Measurements from ENCODE around the gene NAV2. TPM values are rescaled to one million over a fixed set of nuclear protein-coding genes. Genes with fewer than 3 reads are reported as not detected.

Gene NAV2
- total RNA-seq, 1 donor from 2014 or later: 6.8 TPM

DNA sequence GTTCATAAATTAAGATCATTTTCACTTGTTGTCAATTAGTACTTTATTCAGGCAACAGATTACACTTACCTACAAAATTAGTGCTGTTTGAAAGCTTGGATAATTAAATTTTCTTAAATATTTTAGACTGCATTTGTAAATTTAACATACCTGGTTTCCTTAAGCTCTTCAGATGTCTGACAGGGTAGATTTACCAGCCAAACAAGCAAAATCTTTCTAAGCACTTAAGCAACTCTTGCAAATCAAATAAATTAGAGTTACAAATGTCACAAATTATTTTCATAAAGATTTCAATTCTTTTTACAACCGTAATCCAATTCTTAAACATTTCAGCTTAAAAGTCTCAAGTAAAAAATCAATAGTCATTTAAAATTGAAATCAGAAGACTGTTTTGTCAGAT, 317.8 kb downstream of the NAV2 start:
- no peak for DNase-seq

DNA sequence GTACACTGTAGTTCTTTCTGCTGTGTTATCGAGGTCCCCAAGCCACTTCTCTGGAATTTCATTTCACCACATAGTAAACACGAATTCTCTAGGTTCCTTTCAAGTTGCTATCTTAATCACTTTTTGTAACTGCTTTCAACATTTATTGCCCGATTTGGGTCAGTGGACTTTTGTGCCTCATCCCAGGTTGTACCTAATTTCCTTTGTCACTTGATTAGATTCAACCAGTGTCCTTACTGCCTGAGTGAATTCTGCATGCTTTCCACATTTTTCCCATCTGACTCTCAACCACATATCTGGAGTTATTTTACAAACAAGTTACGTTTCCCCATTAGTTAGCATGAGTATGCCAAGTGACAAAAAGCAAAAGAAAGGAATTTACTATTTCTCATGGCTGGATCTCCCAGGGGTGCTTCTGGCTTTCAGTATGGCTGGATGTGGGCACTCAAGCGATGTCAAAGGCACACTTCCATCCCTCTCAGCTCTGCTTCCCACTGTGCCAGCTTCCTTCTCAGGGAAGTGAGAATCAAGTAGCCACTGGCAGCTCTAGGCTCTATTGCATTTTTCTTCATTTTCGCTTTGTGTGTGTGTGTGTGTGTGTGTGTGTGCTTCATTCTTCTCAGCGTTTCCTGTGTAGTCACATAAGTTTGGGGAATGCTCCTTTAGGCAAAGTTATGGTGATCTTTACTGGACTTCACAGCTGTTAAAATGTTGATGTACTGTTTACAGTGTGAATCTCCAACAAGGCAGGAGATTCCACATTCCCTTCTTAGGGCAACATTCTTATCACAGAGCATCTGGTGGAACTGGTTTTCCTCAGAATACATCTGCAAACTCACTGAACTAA, 318.7 kb downstream of the NAV2 start:
- peak; percentile 51 for DNase-seq

DNA sequence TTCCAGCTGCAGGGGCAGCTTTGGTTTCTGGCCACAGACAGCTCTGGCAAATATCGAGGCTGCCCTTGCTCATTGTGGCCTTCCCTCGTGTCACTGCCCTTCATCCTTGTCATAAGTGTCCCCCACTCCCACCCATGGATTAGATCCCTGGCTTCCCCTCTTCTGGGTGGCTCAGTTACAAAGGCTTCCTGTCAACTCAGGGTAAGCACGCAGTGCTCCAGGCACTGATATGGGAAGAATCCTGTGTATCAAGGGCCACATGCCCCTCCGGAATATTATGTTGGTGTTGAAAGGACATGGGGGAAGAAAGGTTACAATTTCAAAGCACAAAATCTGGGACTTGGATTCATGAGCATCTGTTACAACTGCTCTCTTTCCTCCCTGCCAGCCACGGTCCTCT, 319.5 kb downstream of the NAV2 start:
- no peak for DNase-seq

DNA sequence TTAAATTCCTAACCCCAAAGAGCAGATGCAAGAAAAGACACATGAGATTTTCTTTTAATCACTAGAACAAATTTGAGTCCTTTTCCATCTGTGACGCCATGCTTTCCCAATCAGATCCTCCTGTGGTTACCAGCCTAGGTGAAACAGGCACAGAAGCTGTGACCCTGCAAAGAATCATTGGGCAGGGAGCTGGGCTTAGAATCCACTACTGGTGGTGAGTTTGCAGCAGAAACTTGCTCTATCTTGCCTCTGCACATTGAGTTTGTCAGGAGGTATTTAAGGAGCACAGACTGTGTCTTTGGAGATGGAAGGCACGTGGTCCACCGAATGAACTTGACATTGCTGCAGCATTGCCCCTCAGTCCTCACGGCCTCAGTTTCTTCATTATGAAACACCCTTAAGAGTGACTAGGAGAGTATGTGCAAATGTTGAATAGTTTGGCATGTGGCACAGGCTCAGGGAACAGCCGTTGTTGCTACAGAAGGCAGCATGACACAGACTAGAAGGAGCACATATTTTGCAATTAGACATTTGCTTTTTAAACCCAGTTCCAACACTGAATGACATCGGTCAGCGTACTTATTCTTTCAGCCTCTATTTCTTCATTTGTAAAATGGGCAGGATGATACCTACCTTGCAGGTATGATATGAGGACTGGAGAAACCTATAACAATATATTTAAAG, 320.1 kb downstream of the NAV2 start:
- no peak for DNase-seq

DNA sequence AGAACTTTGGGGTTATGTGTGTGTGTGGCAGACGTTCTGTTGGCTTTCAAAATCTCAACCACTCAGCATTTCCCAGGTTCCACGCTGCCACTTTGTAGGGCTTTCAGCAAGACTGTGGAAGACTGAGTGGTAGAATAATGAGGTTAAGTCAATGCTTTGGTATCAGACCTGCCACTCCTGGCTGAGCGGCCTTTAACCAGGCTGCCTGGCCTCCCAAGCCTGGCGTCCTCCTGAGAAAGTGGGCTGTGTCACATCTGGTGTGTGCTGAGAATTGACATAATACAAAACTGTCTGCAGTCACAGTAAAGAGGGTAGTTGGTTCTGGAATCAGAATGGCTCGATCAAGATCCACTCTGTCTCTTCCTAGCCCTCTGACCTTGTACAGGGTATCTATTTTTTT, 321.2 kb downstream of the NAV2 start:
- no peak for DNase-seq

DNA sequence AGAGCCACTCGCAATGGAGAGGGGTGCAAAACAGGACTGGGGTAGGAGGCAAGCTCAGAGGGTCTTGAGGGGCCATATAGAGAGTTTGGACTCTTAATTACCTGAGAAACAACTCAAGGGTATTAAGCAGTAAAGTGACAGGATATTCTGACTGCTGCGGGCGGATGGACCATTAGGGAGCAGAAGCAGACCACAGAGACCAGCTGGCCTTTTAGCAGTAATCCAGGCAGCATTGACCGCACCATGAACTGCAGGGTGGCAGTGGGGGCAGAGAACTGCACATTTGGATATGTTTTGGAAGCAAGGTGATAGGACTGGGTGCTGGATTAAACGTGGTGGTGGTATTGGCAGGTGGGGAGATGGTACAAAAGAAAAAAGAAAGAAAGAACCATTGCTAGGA, 322.3 kb downstream of the NAV2 start:
- no peak for DNase-seq

DNA sequence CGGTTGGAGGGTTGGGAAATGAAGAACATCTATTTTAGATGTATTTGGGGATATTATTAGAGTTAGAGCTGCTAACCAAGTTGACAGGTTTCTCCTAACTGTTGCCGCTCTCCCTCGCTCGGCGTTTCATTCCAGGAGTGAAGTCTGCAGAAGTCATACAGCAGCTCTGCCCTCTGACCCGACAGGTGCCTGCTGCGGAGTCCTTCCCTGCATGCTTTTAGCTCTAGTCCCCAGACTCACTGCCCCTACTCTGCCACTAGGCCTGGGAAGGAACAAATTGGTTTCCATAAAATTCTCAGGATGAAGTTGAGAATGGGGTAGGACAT, 322.7 kb downstream of the NAV2 start:
- DNase-seq: no peak

DNA sequence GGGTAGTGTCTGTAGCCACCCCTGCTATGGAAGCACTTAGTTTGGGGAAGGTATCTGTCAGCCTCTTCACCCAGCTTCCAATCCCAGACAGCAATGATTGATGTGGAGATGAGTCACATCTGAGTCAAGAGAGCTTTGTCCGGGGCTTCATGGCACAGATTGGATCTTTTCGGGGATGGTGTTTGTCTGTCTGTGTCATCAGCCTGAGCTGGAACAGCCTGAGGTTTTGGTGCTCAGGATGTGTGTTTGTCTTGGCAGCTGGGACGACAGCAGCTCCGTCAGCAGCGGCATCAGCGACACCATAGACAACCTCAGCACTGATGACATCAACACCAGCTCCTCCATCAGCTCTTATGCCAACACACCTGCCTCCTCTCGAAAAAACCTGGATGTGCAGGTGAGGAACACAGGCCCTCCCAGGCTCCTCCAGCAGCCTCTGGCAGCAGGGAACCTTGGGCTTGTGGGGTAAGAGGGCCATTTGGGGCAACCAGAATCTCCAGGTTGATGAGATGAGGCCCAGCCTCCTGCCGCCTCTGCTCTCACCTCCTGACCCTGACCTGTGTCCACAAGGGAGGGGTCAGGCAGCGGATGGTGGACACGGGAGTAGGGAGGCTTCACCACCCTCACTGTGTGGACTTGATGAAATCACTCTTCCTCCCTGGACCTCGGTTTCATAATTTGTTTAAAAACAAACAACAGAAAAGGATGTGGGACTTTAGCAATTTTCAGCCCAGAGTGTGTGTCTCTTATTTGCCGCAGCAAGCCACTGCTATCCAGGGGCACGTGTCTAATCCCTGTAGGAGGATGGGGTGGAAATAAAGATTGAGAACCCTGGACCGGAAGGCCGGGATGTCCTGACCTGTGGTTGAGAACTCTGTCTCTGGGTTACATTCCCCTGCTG, 323.3 kb downstream of the NAV2 start:
- peak; percentile 60 for DNase-seq

DNA sequence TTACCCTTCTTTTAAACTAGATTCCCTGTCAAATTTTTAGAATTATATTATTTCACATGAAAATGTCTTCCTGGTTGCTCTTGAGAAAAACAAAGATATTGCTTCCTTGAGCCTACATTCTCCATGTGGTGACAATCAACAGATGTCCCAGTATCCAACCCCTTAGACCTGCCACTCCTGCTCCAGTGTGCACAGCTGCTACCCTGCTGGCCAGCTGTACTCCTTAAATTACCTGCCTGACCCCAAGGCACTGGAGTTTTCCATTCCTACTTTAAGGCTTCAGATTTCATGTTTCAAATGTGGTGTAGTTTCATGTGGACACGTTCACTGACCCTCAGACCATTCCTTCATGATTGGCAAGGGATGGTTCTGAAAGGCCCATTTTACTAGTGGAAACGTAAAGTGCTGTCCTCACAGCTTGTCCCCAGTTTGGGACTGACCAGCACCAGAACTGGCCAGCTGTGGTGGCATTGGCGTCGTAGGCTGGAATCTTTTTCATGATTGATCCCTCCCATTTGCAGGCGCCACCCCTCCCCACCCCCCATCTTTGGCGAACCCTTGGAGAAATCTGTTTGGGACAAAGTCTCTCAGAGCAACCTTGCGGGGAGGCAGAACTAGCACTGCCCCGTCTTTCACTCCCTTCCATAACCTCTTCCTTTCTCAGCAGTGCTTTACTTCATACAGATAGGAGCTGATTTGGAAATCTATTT, 324.1 kb downstream of the NAV2 start:
- no peak for DNase-seq

DNA sequence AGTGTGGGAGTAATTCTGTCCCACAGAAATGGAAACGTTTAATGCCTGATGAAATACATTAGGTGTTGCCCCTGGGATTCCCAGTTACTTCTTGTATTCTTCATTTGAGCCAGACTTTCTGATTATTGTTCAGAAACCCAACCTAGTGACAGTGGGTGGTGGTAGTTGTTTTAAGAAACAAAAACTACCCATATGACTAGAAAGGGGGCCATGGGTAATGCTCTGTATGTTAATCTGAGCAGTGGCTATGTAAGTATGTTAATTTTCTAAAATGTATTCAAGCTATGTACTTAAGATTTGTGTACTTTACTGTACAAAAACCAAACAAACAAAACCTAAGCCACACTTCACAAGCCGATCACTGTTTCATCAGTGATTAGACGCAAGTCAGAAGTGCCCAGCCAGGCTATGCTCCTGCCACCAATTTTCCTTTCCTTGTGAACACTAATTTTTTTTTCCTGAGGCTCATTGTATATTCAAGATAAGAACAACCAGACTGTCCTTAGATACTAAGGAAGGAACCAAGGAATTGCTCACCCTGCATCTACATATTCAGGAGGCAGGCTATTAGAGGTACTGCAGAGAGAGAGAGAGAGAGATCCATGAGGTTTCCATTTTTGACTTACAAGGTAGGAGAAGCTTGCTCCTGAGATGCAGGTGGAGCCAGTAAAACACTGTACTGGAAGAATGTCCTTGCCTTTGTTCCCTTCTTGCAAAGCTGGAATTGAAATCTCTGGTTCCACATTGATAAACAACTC, 324.9 kb downstream of the NAV2 start:
- no peak for DNase-seq

DNA sequence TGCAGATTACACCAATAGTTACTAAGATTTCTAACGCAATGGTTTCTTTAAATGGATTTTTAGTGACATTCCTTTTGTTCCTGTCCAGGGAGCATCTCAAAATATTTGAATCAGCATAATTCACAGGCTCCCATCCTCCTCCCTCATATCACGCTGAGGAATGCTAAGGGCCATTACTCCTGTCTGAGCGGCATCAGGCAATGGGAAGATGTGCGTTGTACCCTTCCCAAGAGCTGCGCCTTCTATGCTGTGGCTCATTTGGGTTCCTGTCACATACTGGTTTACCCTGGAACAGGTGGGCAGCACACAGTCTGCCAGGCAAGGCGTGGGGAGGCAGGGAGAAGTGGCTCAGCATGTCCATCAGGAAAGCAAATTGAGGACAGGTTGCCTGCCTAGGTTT, 325.8 kb downstream of the NAV2 start:
- no peak for DNase-seq

DNA sequence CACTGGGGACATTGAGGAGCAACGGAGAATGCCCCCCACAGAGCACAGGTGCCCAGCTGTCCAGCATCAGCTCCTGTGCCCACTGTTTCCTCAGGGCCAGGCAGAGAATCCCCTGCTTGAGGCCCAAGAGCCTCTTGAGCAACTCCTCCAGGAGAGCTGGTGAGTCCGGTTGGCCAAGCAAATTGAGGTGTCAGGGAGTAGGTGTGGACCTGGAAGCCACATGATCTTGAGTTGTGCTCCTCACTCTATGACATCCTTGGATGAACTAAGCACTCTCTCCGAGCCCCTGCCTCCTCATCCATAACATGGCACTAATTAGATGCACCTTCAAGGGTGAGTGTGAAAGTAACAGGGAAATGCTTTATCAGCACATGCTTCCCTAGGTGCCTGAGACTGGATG, 326.3 kb downstream of the NAV2 start:
- no peak for DNase-seq

DNA sequence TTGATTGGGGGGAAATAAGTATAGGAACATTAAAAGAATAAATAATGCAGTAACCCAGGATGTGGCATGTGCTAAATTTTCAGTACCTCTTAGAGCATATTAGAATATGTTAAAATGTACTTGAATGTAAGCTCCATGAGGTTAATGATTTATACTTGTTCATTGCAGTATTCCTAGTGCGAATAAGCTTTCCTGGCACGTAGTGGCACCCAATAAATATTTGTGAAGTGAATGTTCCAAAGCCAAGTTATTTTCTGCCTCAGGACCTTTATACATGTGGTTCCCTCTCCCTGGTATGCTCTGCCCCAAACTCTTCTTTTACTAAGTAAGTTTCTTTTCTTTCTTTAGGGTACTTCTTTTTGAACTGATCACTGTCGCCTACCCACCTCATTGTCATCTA, 328.9 kb downstream of the NAV2 start:
- DNase-seq: no peak

DNA sequence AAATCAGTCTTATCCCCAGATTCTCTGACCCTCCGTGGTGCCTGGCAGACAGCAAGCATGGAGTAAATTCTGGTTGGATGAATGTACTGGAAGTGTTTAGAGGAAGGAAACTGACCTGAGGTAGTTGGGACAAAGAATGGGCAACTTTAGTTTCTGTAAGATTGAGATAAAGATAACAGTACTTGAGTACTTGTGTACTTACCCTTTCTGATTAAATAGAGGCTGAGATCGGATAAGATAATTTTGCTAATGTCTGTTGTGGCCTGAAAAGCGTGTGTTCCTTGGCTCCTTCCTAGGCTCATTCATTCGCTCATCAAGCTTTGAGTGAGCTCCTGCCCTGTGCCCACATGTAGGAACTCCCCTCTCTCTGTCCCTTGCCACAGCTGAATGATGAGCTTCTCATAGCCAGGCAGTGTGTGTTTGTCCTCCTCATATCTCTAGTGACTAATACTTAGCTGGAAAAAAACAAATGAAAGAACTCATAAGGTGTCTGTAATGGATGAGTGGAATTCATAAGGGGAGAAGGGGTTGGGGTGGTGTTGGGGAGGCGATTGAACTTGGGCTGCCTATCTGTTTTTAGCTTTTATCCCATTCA, 329.5 kb downstream of the NAV2 start:
- peak; percentile 50 for DNase-seq

DNA sequence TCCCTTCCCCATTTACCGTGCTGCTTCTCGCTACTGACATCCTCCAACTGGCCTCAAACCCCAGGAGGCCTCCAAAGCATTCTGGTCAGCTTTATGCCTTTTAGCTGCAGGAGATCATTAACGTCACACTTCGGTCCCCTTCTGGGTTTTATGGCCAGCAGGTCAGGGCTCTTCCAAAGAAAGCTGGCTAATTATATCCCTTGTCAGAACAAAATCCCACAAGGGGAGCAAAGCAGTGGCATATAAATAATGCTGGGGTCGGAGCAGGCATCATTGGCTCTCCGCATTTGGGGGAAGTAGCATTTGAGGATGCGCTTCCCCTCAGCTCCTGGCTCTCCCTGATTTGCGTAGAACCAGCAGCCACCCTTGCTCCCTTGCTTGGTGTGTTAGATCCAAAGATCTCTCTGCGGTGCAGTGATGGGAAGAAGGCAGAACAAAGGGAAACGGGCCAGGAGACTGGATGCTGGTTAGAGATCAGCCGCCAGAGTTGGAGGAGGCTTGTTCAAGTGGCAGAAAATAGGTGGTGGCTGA, 330.2 kb downstream of the NAV2 start:
- no peak for DNase-seq

DNA sequence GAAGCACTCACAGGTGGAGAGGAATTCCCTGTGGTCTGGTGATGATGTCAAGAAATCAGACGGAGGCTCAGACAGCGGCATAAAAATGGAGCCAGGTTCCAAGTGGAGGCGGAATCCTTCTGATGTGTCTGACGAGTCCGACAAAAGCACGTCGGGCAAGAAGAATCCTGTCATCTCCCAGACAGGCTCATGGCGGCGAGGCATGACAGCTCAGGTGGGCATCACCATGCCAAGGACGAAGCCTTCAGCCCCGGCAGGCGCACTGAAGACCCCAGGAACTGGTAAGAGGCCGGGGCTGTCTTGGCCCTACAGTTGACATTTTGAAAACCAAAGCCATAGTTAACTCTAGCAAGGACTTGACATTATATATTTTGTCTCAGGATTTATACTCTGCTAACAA, 331.4 kb downstream of the NAV2 start:
- no peak for DNase-seq

DNA sequence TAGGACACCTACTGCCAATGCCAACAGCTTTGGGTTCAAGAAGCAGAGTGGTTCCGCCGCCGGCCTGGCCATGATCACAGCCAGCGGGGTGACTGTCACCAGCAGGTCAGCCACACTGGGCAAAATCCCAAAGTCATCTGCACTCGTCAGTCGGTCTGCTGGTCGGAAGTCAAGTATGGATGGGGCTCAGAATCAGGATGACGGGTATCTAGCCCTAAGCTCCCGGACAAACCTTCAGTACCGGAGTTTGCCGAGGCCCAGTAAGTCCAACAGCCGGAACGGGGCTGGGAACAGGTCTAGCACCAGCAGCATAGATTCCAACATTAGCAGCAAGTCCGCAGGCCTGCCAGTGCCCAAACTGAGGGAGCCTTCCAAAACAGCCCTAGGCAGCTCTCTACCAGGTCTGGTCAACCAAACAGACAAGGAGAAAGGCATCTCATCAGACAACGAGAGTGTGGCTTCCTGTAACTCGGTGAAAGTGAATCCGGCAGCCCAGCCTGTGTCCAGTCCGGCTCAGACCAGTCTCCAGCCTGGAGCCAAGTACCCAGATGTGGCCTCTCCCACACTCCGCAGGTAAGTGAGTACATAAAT, 332.6 kb downstream of the NAV2 start:
- no peak for DNase-seq

DNA sequence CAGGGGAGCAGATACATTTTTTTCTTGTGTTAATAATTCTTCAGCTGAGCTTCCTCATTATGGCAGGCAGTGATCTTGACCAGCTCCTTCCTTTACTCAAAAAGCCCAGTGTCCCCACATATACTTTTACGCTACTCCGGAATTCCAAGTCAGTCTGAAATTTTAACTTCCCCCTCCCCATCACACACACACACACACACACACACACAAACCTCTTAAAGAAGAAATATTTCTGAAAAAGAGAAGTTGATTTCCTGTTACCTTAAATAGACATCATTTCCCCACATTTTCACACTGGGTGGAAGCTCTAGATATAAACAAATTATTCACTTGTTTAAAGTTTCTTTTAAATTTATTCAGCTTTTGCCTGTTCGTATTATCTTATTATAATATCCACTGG, 333.8 kb downstream of the NAV2 start:
- DNase-seq: no peak

DNA sequence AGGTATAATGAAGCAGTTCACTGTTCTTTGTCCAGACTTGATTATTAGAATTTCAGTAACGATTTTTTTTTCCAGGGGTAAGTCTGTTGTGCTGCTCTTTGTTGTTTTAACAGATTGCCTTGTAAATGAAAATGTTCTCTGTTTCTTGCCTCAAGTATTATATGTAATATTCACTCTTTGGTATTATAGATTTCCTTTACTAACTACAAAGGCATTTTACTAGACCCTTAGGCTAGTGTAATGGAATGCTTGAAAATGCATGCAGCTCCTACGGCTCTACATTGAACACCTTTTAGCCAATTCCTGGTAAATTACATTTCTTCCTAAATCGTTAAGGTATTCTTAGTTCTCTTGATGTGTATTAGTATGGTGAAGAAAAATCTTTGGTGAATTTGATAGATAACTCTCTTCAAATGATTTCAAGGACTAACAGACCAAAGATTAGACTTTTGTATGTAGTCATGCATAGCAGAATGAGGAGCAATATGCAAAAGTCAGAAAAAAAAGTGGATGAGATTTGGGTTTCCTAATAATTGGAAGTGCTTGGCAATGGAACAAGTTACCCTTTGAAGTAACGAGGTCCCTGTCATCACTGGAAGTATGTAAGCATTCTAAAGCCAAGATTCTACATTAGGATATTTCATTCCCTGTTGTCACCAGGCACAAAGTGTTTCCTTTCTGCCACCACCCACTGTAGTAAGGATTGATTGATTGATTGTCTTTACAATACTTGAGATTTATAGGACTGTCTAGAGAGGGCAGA, 334.6 kb downstream of the NAV2 start:
- no peak for DNase-seq

DNA sequence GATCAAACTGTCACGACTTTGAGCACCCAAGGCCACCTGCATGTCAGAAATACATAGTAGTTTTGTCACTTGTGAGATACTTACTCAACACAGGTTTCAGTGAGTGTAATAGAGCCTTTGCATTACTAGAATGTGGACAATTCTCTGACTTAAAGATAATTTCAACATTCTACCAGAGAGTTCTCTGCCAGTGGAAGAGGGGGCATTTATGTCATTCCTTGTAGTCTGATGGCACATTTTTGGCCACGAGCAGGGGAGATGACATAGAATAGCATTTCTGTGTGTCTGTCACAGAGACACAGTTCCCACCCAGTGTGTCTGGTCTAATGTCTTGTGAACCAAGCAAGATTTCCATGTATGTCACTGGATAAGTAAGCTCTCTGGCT, 335.1 kb downstream of the NAV2 start:
- no peak for DNase-seq
